ENCODE data around the gene ARHGAP45.
A peak's percentile ranks its signal among the peaks of the same experiment; 100 is the strongest.

Gene ARHGAP45

DNA sequence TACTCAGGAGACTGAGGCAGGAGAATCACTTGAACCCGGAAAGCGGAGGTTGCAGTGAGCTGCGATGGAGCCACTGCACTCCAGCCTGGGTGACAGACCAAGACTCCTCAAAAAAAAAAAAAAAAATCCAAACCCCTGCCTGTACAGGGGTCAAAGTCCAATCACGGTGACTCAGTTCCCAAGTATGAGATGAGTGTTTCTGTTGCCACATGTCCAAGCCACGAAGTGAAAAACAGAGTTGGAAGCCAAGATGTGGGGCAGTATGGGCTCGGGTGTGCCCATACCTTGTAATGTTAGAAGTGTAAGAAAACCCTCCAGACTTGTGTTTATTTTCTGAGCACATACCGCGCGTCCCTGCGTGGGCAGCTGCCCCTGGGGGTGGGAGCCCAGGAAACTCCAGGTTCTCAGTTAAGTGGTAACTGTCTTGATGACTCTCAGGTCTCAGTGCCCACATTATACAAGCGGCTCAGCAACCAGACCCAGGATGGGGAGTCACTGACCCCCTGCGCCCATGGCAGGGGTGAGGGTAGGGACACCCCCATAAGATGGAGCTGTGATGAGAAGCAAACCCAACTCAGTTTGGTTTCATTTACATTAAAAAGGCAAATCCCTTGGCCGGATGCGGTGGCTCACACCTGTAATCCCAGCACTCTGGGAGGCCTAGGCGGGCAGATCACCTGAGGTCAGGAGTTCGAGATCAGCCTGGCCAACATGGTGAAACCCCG, 35.6 kb downstream of the ARHGAP45 start:
- no peak for DNase-seq (ENCODE audit: low read depth in 4 of 4, low spot score in 1 of 4)

- no peak for DNase-seq (ENCODE audit: low read depth in 4 of 4, low spot score in 1 of 4)
Observed at GRCh38 chr19:1103132-1103707, 36.3 kb downstream of the ARHGAP45 start.

GRCh38 chr19:1103708-1104310, 36.8 kb downstream of the ARHGAP45 start, which contains the start of gene GPX4:
GPX4 (plus strand) TSS chr19:1103994; CDS start chr19:1104044, 50 bp downstream.
- DNase-seq (ENCODE audit: low read depth in 4 of 4, low spot score in 1 of 4), result peak; percentile 92 to 98 (median 96)

GRCh38 chr19:1104311-1105007, 37.5 kb downstream of the ARHGAP45 start:
- peak in 2 of 4 experiments; percentile 54 to 72 for DNase-seq (ENCODE audit: low read depth in 4 of 4, low spot score in 1 of 4)

- no peak for DNase-seq (ENCODE audit: low read depth in 4 of 4, low spot score in 1 of 4)
Observed at GRCh38 chr19:1105008-1105872, 38.3 kb downstream of the ARHGAP45 start.

- no peak for DNase-seq (ENCODE audit: low read depth in 4 of 4, low spot score in 1 of 4)
Observed at GRCh38 chr19:1105873-1106840, 39.2 kb downstream of the ARHGAP45 start.

DNA sequence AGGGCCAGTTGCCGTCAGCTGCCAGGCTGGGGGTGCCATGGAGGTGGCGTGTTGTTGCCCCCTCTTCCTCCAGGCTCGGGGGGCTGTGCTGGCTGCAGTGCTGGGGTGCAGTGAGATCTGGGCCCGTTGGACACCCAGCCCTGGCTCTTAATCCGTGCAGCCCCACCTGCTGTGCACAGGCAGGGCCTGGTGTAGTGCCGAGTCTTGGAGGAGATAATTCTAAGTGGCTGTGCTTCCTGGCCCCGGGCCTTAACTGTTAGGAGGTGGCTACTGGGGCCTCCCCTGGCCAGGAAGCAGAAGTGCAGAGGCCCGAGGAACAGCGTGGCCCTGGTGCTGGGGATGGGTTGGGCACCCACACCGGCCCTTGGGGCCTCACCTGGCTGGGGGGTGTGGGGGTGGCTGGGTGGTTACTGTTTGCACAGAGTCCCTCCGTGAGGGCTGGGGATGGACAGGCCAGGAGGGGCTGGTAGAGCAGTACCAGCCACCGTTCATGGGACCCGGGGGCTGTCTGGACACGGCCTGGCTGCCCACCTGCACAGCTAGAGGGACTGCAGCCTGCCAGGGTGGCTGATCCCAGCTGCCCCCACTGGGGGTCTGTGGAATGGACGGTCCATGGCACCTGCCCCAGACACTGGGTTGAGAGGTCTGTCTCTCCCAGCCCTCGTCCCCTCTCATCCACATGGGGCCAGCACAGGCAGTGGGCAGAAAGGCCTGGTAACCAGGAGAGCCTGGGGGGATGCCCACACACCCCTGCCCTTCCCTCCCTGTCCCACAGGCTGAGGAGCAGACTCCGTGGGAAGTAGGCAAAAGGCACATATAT, 40.1 kb downstream of the ARHGAP45 start:
- no peak for DNase-seq (ENCODE audit: low read depth in 4 of 4, low spot score in 1 of 4)

GRCh38 chr19:1107661-1108261, 40.8 kb downstream of the ARHGAP45 start:
- DNase-seq (ENCODE audit: low read depth in 4 of 4, low spot score in 1 of 4), result no peak

DNA sequence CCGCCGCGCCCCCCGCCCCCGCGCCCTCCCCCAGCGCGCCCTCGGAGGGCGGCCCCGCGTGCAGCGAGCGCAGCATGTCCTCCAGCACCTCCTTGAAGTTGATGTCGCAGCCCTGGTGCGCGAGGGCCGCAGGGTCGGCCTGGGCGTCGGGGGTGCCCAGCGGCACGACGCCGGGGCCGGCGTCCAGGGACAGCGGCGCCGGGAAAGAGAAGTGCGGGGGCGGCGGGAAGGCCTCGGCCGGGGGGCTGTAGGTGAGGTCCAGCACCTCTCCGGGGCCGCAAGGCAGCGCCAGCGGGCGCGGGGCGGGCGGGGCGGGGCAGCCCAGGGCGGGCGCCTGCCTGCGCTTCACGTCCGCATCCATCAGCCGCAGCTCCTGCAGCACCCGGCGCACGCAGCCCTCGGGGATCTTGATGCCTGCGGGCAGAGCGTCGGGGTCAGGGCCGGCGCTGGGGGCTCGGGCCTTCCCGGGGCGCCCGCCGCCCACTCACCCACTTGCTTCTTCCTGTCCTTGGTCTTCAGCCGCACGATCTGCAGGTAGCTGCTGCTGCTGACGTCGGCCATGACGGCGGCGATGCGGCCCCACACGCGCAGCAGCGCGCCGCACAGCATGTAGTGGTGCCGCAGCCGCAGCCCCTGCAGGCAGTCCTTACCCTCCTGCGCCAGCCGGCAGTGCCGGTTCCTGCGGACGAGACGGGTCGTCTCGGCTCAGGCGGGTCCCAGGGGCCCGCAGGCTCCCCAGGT, 41.5 kb downstream of the ARHGAP45 start:
- no peak for DNase-seq (ENCODE audit: low read depth in 4 of 4, low spot score in 1 of 4)

GRCh38 chr19:1109032-1109551, 42.1 kb downstream of the ARHGAP45 start:
- DNase-seq (ENCODE audit: low read depth in 4 of 4, low spot score in 1 of 4), result no peak

DNA sequence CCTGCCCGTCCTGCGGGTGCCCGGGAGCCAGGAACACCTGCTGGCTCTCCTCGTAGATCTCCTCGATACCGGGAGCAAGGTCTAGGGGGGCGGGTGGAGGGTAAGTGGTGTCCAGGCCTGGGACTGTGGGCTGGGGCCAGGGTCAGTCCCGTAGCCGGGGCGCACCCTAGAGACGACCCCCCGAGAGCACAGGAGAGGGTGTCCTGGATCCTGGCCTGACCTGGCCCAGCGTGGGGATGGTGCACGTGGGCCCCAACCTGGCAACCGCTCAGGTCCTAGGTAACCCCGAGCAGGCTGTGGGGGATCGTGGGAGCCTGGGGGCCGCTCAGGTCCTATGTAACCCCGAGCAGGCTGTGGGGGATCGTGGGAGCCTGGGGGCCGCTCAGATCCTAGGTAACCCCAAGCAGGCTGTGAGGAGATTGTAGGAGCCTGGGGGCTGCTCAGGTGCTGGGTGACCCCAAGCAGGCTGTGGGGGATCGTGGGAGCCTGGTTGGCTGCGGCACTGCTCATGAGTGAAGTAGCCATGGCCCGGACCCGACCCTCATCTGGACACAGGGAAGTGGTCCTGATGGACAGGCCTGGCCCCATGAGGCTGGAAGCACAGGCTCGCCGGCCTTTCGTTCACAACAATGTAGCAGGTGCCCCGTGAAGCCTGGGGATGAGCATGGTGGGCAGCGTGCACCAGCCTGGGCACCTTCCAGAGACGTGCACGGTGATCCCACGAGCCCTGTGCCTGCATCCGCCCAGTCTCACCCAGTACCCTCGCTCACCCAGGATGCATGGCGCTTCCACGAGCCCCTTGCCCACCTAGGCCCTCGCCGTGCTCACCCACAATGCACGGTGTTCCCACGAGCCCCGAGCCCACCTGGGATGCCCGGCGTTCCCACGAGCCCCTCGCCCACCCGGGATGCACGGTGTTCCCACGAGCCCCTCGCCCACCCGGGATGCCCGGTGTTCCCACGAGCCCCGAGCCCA, 43.0 kb downstream of the ARHGAP45 start:
- DNase-seq (ENCODE audit: low read depth in 4 of 4, low spot score in 1 of 4), result no peak

DNA sequence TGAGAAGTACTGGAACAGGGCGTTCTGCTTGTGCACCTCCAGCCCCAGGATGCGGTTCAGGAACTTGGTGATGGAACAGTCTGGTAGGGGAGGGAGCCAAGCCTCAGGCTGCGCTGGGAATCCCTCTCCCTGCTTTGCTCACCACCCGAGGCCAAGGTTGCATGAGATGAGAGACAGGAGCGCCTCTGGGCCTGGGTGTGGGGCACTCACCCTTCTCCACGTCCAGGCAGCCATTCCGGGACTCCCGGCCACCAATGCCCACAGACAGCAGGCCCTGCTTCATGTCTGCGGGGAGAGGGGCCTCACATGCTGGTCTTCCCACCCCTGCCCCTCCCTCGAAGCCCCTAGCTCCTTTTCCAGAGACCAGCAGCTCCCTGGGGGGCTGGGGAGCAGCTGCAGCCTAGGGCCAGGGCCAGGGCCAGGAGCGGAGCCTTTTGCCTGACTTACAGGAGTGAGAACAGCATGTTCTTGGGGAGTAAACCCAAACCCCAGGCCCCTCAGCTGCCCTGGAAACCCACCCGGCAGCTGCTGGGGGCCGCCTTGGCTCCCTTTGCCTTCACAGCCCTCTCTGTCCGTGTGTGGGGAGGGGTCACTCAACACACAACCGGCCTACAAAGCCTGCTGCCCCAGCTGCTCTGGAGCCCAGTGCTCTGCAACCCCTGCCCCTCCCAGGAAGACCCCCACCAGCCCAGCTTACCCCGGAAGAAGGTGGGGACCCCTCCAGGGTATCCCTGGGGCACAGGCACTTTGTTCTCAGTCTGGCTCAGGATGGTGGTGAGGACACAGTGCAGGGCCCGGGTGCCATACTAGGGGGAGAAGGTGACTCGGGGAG, 44.1 kb downstream of the ARHGAP45 start:
- DNase-seq (ENCODE audit: low read depth in 4 of 4, low spot score in 1 of 4), result no peak

DNA sequence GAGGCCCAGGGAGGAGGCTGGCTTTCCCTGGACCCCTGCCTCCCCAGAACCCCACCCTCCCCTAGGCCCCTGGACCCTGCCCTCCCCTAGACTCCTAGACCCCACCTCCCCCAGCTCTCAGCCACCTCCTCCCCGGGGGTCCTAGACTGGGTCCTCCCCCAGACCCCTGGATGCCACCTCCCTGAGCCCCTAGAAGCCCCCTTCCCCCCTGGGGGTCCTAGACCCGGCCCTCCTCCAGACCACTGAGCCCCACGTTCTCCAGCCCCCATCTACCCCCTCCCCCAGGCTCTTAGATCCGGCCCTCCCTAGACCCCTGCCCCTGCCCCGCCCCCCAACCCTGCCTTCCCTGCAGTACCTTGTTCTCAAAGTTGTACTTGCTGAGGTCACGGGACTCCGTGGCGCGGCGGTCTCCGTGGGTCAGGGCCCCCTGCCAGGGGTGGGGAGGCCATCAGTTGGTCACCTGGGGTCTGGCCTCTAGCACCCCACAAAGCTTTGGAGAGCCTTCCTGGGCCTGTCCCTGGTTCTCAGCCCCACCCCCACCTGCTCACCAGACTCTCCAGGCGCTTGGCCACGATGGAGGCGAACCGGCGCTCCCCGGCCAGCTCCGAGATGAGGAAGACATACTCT, 44.8 kb downstream of the ARHGAP45 start:
- no peak for DNase-seq (ENCODE audit: low read depth in 4 of 4, low spot score in 1 of 4)

DNA sequence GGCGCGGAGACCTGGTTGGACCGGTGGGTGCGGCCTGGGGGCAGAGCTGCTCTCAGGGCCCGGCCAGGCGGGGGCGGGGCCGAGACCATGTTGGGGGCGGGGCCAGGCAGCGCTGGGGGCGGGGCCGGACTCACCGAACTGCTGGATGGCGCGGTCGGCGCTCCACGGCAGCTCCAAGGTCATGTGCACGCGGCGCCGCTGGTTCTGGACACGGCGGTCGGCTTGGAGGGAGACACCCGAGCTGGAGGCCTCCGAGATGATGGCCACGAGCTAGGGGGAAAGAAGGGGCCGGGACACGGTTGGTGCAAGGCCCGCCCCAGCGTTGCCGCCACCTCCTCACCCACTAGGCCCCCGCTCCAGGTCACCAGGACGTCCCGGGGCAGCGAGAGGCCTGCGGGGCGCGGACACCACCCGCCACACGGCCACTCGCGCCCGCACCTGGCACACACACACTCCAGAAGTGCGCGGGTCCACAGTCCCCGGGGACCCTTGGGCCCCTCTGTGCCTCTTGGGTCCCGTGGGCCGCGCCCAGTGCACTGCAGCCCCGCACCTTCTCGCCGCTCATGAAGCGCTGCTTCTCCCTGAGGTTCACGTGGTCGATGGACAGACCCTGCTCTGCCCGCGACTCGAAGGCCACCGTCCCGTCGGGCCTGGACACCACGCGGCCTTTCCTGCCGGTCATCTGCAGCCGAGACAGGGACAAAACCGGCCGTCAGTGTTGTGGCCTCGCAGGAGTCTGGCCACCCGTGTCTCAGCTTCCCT, 45.5 kb downstream of the ARHGAP45 start:
- no peak for DNase-seq (ENCODE audit: low read depth in 4 of 4, low spot score in 1 of 4)
